IPS-11a (cell line): Measurements from ENCODE around the gene MAGOHB.

Experiments
- H3K4me3 ChIP-seq: one replicate; pipeline ENCODE4 v1.5.1; 2013; ENCODE audit warnings: low read depth, low read length, control low read depth

MAGOHB gene

DNA sequence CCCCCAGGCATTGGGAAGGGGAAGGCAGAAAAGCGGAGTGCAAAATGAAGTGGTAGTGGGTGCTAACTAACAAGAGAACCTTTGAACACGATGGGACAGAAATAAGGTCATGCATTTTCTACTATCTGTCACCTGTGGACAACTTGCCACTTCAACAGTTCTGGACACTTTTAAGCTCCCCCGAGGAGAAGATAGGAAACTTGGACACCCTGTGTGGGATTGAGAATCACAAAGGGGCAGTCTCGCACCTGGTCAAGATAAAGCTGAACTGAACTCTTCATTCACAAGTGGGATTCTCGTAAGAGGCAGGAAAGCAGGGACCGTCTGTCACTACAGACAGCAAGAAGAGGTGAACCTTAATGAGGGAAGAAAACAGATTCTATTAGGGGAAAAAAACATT is 56.1 kb downstream of the MAGOHB start:
- no peak overlapping the region for H3K4me3 ChIP-seq

GRCh38 chr12:10554756-10555481 is 58.5 kb downstream of the MAGOHB start:
- H3K4me3 ChIP-seq: no peak overlapping the region

DNA sequence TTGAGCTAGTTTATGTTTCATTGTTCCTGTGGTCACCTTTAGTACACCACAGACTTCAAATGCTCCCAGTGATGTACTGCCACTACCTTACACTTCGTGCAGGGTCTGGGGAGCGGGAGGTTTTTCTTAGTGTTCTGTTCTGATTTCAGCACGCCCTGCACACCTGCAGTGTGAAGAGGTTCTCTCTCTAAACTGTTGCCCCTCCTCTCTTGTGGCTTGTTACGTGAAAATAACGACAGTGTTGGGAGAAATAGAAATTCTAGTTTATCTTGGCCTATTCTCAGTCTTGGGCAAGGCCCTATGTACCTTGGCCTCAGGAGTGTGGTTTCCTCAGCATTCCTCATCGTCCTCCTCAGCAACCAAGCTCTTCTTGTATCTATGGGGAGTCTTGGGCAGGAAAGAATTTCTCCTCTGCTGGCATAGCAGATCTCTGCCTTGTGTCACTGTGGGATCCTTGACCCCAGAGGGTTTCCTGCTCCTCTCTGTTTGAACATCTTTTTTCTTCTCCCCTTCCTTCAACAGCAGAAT is 59.1 kb downstream of the MAGOHB start:
- H3K4me3 ChIP-seq: no peak overlapping the region
